Fibroblast of skin of abdomen (primary cell): ENCODE data around the gene PAX6. TPM values are rescaled to one million over a fixed set of nuclear protein-coding genes. Genes with fewer than 3 reads are reported as not detected.

Source experiments
- DNase-seq: peaks from one replicate; pipeline ENCODE4 v3.0.0-alpha.2; 2013
- polyA plus RNA-seq, 2 experiments: library from polyadenylated mRNA; unstranded; fragments of 120-200 nt; gene quantifications; one replicate each; pipeline ENCODE4 v1.2.1, GENCODE V29; 2013; ENCODE audit not compliant: insufficient read length in 2 of 2

PAX6 gene
- polyA plus RNA-seq (2013, experiment 1 of 2; ENCODE audit: insufficient read length): 4.5 TPM
- polyA plus RNA-seq (2013, experiment 2 of 2; ENCODE audit: insufficient read length): 3.5 TPM

GRCh38 chr11:31810779-31811647, at the start of gene PAX6:
PAX6 (minus strand) TSS chr11:31811322; CDS start chr11:31806411, 4,911 bp downstream.
- peak; percentile 86 for DNase-seq

DNA sequence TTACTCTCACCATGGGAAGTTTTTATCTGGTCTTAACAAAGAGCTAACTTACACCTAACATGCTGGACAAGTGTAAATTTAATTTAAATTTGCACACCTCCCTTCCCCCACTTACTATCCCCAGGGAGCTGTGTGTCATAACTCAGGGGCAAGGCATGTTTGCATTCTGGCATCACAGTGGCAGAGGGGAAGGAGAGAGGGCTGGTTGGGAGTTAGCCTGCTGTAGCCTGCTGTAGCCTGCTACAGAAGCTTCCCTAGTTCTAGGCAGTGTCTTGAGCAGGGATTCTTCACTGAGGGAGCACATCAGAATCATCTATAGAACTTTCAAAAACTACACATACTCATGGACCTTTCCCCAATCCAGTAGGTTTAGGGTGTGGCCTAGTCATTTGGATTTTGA, 49.3 kb upstream of the PAX6 start:
- no peak for DNase-seq

DNA sequence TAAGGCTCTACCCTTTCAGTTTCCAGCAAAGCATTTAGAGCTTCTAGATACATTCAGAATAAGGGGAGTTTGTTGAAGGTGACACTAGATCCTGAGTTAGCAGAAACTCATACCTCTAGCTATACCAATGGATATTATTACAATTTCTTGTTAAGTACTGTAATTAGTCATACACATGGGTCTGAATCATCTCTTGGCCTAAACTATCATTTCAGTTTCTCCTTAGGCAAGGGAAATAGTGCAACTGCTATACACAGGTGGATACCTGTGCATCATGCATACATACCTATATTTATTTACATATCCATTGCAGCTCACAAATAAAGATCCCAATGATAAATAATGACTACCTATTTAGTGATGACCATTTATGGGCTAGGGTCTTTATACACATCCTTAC, 45.1 kb upstream of the PAX6 start:
- no peak for DNase-seq

GRCh38 chr11:31855466-31855865, 44.3 kb upstream of the PAX6 start:
- DNase-seq: no peak

- no peak for DNase-seq
These were observed 39.2 kb upstream of the PAX6 start for GRCh38 chr11:31850365-31850764.

DNA sequence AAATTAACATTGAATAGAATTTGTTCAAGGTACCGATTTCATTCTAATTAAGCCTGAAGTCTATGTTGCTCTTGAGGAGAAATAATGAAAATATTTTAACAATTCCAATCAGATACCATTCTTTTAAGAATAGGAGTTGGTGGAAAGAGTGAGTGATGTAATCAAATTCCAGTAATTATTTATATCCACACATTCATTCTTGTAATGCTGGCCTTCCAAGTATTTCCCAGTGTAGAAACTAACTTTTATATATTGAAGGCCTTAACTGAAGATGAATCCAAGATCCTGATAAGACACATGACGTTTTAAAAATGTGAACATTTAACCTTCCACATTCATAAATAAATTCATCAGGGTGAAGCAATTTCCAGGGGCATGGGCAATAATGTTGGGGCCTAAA, 36.6 kb upstream of the PAX6 start:
- DNase-seq: peak; percentile 9

- DNase-seq: no peak
These were observed 34.2 kb upstream of the PAX6 start for GRCh38 chr11:31845331-31845730.

DNA sequence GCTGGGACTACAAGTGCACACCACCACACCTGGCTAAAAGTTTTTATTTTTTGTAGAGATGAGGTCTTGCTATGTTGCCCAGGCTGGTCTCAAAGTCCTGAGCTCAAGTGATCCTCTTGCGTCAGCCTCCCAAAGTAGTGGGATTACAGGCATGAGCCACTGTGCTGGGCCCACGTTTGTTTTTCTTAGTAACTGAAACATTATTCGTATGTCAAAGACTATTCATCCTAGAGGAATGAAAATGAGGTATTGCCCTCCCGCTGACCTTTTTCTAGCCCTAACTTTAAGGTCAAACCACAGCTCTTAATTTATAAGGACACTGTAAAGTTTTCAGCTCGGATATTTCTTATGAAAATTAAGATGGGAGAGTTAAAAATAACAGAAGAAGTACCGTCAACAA, 33.2 kb upstream of the PAX6 start:
- DNase-seq: peak; percentile 10

- DNase-seq: no peak
These were observed 30.3 kb upstream of the PAX6 start for GRCh38 chr11:31841435-31841834.

DNA sequence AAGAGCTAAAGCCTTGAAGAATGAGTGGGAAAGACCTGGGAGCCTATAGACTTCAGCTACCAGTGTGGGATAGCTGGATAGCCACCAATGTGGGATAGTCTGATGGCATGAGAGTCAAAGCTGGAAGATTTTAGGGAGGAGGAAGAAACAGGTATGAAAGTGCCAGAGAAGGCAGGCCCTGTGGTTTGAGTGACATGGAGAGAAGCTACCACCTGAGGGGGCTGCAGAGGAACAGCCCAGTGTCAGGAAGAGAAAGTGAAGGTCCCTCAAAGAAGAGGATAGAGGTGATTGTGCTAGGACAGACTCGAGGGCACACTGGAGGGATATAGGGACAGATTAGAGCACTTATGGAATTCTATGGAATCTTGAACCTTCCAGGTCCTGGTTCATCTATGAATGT, 23.1 kb upstream of the PAX6 start:
- DNase-seq: no peak

- DNase-seq: no peak
These were observed 19.3 kb upstream of the PAX6 start for GRCh38 chr11:31830406-31830805.

GRCh38 chr11:31828217-31828616, 17.1 kb upstream of the PAX6 start:
- no peak for DNase-seq

DNA sequence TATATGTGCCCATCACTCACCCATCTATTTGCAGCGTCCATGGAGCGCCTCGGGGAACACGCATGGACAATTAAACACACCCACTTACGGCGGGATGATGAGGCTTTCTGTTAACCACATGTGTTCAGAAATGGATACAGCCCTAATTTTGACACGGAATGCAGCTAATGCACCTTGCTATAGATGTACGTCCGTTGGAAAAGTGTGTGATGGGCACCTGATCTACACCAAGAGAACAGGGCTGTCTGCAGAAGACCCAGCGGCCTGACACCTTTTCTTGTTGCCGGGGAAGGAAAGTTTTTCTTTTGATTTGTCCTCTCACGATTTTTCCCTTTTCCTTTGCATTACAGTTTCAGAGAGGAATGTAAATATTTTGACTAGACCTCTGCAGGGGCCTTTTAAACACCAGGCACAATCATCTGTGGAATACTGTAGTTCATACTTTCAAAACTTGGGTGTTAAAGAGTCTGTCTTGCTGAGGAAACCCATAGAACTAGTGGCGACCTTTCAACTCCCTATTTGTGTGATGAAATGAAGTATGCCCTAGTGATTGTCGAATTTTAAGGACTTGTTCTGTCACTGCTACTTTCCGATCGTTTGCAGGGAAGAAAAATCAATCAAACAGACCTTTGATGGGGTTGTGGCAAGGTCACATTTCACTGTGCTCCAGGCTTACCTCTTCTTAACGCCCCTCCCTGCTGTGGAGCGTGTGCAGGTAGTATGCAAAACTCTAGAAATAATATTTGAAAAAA, 16.5 kb upstream of the PAX6 start:
- DNase-seq: peak; percentile 28

DNA sequence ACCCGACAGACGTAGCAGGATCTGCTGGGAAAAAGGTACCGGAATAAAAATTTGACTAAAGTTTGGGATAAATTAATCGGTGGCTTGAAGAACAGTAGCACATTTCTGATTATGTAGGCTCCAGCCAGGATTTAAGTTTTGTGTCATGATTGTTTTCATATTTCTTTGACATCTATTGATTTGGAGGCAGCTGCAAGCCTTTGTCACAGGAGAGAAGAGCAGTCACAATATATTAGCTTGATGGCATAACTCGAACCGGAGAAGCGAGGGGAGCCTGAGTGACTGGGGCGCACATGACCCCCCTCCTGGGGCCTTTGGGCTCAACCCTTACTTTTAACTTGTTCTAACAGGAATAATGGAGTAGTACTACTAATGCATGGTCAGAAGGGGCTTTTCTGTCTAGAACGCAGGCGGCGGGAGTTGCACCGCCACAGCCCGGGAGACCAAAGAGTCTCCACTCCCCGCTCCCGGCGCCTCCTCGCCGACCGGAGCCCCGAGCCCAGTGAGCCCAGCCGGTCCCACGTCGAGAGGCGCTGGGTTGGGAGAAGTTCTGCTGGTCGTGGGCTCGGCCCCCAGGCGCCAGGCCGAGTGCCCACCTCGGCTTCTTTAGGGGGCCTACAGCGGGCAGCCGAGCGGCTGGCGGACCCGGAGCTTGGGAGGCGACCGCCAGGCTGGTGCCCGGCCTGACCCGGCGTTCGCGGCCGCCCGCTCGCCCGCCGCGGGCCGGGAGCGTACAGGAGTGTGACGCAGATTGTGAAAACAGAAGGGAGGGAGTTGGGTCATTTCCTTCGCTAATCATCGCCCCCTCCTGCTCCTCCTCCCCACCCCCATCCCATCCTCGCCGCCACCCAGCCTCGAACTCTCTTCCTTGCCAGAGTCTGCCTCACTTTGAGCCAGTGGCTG, 15.7 kb upstream of the PAX6 start:
- no peak for DNase-seq

- no peak for DNase-seq
These were observed 14.8 kb upstream of the PAX6 start for GRCh38 chr11:31825838-31826484.

DNA sequence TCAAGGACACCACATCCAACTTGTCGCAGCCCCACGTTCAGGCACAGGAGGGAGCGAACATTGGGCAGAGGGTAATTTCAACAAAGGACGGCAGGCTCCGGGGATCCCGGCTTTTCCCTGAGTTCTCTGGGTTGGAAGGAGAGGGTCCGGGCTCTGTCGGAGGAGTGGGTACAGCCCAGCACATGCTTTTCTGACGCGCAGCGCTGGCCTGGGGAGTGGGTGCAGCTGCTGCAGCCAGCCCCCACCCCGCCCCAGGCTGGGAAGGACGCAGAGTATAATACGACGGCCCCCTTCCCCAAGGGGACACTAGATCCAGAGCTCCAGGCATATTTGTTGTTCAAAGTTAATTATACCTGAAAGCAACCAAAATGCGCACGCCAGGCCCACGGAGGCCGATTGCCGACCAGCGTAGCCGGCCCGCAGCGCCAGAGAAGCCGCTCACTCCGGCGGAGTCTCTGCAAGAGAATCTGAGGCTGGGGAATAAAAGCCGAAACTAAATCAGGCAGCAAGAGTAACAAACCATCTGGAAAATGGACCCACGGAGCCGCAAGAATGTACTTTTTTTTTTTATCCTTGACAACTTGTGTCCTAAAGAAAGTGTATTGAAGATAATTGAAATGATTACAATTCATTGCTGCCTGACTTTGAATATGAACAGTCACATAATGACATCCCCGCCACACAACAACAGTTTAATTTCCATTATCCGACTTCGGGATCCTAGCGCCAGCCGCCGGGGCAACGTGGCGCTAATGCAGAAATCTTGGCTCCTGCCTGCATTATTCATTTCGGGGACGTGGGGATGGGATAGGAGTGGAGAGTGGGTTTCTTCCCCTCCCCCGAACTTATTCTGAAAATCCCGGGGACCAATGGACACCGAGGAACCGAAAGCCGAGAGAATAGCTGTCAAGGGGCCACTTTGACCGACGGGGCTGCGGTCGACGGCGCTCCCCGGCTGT, 14.0 kb upstream of the PAX6 start:
- no peak for DNase-seq

DNA sequence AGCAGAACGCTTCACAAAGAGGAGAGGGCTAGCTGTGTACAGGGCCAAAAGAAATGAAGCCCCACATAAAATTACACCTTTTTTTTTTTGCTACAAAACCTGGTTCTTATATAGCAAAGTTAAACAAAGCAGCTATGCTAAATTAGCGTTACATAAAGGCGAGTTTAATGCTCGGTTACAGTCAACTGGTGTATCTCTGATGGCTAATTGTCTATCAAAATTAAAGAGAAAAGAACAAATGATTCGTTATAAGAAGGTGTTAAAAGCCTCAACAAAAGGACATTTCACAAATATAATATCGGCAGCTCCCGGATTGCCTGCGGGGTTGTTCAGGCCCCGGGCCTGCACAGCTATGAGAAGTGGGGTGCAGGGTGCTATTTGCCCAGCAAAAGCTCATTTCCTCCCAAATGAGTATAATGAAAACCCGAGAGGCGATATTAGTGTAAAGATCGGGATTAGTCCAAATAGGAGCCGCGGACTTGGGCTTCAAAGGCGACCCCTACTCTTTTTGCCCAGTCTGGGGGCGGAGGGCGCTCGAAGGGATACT, 13.3 kb upstream of the PAX6 start:
- no peak for DNase-seq

DNA sequence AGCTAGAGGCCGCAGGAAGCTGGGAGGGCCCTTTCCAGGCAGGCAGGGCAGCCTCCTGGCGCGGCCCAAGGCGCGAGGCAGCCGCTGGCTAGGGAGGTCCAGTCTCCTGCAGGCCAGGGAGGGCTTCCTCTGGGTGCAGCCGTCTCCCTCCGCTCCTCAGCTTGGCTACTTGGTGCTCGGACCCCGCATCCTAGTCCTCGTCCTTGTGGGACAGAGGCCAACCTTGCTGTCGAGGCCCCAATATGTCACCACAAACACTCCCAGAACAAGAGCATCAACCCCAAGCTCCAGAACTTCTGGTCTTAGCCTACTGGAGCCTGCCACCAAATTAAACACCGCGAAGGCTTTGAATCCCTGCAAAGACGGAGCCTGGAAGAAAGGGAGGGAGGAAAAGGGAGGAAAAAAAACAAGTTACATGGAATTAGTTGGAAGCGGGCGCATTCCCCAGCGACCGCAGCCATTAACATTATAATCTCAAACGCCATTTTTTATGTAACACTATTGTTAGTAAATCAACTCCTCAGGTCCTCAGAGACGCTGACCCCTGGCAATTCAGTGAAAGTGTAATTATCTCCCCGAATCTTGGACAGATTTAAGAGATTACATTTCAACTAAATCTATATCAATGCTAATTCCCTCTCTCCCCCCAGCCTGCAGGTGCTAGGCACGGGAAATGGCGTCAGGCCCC, 12.7 kb upstream of the PAX6 start:
- DNase-seq: no peak

DNA sequence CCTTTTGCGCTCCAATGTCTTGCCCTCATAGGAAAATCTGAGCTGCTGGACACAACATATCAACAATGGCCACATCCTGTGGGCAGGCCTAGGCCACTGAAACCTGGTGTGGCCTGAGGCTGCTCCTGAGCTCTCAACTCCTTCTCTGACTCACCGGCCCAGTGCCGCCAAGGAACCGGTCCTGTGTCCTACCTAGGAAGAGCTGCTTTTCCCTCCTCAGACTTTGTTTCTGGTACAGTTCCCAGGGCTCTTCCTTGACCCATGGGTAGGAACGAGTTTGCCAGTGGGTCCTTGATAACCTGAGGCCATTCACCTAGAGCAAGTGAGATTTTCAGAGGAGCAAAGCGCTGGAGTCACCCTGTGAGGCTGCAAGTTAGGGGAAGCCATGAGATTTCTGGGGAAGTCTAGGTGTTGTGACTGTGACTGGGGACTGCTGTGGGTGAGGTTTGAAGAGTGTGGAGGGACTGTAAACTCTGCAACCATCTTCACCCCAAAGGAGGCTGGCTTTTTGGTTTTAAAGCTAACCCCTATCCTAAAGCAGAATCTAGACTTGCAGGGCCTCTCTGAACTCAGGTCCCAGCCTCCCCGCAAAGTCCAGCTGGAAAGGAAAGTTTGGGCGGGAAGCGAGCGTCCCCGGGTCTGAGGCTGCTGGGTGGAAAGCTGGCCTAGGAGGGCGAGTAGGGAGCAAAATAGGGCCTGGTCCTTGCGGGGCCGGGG, 12.0 kb upstream of the PAX6 start:
- no peak for DNase-seq
